GM13977 (cell line): ENCODE data around the gene MCTP2.

Experiments
- DNase-seq: peaks from one replicate; pipeline ENCODE4 v3.0.0; 2012; ENCODE audit warnings: low spot score
- CTCF ChIP-seq: IDR thresholded peaks from 2 replicates; pipeline ENCODE4 v1.5.1; 2012; ENCODE audit warnings: mild to moderate bottlenecking, control low read depth; ENCODE audit not compliant: insufficient read depth; ENCODE audit errors: extremely low read depth, missing control alignments
- in situ Hi-C: fragments of 300-500 bp; cut with MboI; formaldehyde crosslinking; loops from one replicate; pipeline ENCODE4 v1.12.0; 2022; ENCODE audit warnings: low sequenced_read_pairs, low pct_unique_long_range_greater_than_20kb, mixed read lengths, inconsistent platforms; ENCODE audit not compliant: unreplicated experiment

The MCTP2 gene

GRCh38 chr15:94467034-94467433 lies 235.7 kb downstream of the MCTP2 start:
- in situ Hi-C loops, result no loop called here
- no peak for TF ChIP-seq CTCF

GRCh38 chr15:94470492-94470891 lies 239.1 kb downstream of the MCTP2 start:
- no peak for TF ChIP-seq CTCF
- in situ Hi-C loops, result no loop called here
- no peak for DNase-seq

More at GRCh38 chr15:94467034-94467433, 235.7 kb downstream of the MCTP2 start:
- DNase-seq, result no peak

- DNase-seq, result no peak
Observed at GRCh38 chr15:94476686-94477085, 245.3 kb downstream of the MCTP2 start.

GRCh38 chr15:94477913-94478553 lies 246.7 kb downstream of the MCTP2 start:
- TF ChIP-seq CTCF, result no peak
- no peak for DNase-seq
- in situ Hi-C loops, result no loop called here

More at GRCh38 chr15:94476686-94477085, 245.3 kb downstream of the MCTP2 start:
- in situ Hi-C loops, result no loop called here
- TF ChIP-seq CTCF, result no peak

GRCh38 chr15:94478763-94479162 lies 247.4 kb downstream of the MCTP2 start:
- no peak for DNase-seq
- in situ Hi-C loops, result no loop called here
- no peak for TF ChIP-seq CTCF

GRCh38 chr15:94480289-94480834 lies 249.0 kb downstream of the MCTP2 start:
- in situ Hi-C loops, result no loop called here
- TF ChIP-seq CTCF, result no peak
- no peak for DNase-seq
